Stimulated activated CD4-positive, alpha-beta T cell treated with anti-CD3 and anti-CD28 coated beads, Interleukin-12 subunit alpha, Interleukin-12 subunit beta, amount 100 ng/mL, for 48 hours (primary cell): ENCODE results near the gene MAD2L2.

Experiments used
- DNase-seq, 3 donors: peaks; one replicate each; pipeline ENCODE4 v3.0.0-alpha.2; 2020; ENCODE audit warnings: low read depth in 2 of 3, low spot score in 1 of 3

MAD2L2 gene

DNA sequence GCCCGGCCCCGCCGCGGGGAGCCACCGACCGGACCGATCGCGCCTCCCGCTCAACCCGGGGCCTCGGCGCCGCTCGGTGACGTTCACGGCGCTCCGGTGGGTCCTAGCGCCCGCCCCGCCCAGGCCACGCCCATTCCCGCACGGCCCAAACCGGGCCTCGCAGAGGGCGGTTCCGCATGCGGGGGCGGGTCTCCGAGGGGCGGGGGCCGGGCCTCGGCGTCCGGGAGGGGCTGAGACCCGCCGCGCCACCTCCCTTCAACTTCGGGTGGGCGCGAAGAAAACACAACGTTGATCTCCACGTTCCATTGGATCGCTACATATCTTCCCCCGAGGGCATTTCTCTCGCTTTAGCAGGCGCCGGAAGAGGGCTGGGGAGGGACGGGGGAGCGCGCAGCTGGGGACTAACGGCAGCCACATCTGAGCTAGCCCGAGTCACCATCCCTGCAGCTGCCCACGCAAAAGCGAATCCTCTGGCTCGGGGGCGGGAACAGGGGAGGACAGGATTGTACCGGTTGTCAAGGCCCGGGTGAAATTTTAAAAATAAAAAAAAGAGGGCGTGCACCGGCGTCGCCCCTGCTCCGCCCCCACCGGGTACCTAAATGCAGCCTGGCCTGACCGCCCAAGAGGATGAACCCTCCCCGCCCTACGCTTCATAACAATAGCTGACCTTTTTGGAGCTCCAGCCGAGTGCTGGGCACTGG, at the start of gene MAD2L2:
Gene MAD2L2 (minus strand): TSS at position 78 of the 701 bp plus-strand sequence. CDS start 547 bp downstream, outside the sequence.
- DNase-seq, result peak; percentile 76 to 90 (median 87)

GRCh38 chr1:11730429-11730891, 49.5 kb upstream of the MAD2L2 start:
- no peak for DNase-seq

DNA sequence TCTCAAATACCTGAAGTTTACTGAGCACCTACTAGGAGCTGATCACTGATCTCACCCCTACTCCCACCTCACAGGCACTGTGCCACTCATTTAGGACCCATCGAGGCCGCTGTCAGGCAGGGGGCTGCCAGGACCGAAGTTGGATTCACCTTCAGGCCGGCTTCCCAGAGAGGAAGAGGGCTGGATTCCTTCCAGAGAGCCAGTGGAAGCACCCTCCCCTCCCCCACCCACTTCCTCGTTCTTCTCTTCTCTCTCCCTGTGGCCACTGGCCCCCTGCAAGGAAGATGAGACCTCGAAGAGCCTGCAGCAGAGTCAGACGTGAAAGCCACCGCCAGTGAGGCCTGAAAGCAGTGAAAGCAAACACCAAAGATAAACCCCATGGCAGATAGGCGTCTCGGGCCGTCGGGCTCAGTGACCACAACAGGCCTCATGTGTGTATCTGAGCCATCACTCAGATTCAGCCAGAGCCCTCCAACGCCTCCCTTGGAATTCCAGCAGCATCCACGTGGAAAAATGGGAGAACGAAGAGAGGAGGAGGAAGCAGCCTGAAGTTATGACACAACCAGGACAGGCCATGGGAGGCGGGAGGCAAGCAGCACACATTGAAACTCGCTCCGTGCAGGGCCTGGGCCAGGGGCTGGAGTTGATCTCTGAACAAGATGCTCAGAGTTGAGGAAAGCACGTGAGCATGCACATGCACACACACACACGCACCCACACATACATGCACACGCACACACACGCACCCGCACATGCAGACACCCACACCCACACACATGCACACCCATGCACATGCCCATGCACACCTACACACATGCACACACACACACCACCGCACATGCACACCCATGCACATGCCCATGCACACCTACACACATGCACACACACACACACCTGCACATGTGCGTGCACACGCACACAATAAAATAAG, 48.8 kb upstream of the MAD2L2 start:
- DNase-seq, result no peak

DNA sequence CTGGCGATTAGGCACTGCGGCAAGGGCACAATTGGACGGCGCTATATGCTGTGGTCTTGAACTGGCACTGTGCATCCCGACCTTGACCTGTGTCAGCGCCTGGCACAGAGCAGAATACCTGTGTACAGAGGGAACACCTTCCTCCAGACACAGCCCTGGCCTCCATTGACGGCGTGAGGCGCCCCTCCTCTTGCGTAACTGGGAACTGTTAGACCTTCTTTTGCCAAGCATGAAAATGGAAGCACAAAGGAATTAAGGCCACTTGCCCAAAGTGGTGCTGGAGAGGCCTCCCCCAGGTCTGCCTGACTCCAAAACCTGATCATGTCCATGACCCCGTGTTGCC, 48.2 kb upstream of the MAD2L2 start:
- DNase-seq, result no peak

DNA sequence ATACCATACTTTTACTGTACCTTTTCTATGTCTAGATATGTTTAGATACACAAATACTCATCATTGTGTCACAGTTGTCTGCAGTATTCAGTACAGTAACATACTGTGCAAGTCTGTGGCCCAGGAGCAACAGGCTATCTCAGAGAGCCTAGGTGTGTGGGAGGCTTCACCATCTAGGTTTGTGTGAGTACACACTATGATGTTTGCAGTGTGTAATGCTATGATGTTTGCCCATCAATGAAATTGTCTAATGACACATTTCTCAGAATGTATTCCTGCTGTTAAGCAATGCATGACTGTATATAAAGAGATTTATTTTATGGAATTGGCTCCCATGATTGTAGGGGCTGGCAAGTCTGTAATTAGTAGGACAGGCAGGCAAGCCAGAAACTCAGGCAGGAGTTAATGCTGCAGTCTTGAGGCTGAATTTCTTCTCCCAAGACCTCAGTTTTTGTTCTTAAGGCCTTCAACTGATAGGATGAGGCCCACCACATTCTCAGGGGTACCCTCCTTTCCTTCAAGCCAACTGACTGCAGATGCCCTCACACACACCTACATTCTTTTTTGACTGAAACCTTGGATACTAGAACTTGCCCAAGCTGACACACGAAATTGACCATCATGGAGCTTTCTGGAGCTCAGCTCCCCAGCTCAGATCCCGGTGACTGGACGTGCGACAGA, 47.3 kb upstream of the MAD2L2 start:
- no peak for DNase-seq

- no peak for DNase-seq
These were observed 46.2 kb upstream of the MAD2L2 start for GRCh38 chr1:11727119-11727518.

DNA sequence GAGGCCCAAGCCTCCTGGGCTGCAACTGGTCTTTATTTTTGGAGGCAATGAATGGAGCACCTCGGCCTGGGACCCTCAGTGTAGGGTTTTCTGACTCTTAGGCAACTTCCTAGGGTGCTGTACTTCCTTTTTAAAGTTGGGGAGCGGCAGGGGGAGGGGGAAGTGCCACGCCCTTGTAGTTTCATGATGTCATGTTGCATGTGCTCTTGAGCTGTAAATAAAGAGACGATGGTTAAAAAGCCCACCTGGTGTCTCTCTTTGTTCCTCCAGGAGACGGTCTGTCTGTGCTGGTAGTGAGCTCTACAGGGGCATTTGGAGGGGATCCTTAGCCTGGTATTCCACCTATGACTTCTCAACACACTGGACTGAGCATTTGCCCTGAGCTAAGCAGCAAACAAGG, 44.7 kb upstream of the MAD2L2 start:
- DNase-seq, result no peak

- no peak for DNase-seq
These were observed 41.6 kb upstream of the MAD2L2 start for GRCh38 chr1:11722538-11722937.

DNA sequence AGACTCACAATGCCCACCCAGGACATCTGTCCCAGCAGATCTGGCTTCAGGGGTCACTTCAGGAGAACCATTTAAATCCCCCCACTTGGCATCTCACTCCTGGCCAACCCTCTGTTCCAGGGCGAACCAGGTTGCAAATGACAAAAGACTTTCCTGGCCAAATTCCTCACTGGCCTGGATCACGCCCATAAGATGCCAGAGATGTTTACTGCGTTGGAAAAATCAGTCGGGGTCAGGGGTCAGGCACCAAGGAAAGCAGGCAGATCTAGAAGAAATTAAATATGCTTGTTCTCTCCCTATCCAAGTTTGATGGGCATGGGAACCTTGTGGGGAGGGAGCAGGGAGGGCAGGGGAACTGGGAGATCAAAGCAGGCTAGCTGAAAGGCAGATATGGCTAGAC, 40.4 kb upstream of the MAD2L2 start:
- DNase-seq, result no peak

DNA sequence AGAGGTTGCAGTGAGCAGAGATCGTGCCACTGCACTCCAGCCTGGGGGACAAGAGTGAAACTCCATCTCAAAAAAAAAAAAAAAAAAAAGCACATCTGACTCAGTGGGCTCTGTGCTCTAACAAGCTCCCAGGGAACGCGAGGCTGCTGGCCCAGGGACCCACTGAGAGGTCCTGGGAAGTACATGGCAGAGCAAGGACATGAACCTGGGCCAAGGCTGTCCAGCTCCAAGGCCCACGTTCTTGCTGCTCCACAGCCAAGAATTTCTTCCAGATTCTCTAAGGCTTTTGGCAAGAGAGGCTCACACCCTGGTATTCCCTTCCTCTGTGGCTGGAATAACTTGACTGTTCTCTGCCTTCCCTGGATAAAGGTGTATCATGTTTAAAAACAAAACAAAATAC, 39.6 kb upstream of the MAD2L2 start:
- no peak for DNase-seq

DNA sequence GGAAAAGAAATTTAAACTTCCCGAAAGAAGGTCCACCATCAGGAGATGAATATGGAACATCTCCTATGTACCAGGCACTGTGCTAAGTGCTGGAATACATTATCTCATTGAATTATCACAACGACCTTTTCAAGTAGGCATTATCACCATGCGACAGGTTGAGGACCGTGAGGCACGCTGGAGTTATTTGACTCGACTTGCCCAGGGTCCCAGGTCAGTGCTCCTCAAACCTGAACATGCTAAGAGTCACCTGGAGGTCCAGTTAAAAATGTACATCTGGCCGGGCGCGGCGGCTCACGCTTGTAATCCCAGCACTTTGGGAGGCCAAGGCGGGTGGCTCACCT, 39.1 kb upstream of the MAD2L2 start:
- no peak for DNase-seq

- peak; percentile 63 to 88 (median 73) for DNase-seq
These were observed 38.5 kb upstream of the MAD2L2 start for GRCh38 chr1:11719313-11720032.

GRCh38 chr1:11714831-11715575, 34.1 kb upstream of the MAD2L2 start:
- DNase-seq, result no peak

GRCh38 chr1:11713095-11713494, 32.1 kb upstream of the MAD2L2 start:
- no peak for DNase-seq

- DNase-seq, result no peak
These were observed 31.3 kb upstream of the MAD2L2 start for GRCh38 chr1:11712285-11712684.

GRCh38 chr1:11711490-11711889, 30.5 kb upstream of the MAD2L2 start:
- DNase-seq, result no peak

DNA sequence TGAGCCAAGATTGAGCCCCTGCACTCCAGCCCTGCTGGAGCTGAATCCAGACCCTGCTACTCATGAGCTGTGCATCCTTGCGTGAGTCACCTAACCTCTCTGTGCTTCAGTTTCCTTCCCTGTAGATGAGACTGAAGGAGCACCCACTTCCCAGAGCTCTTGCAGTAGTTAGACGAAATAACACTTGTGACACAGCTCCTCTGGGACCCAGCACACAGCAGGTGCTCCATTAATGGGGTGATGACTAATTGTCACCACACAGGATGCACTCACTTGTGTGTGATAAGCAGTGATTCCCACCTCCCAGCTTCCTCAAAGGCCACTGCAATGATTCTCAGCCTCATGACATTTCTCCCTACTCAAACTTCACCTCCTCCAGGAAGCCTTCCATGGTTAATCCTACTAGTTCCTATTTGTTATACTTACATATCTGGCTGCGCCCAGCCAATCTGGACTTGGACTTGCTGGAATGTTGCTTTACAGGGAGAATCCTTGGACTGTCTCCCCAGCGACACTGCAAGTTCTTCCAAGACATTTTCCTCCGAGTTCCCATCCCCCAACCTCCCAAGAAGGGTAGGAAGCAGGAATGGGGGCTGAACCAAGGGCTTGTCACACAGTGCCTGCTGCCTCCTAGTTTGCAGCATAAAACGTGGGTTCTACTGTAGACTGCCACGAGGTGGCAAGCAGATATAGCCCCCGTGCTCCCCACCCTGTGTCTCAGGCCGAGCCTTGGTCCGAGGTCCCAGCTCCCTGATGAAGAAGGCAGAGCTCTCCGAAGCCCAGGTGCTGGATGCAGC, 27.8 kb upstream of the MAD2L2 start:
- no peak for DNase-seq

- DNase-seq, result no peak
These were observed 26.8 kb upstream of the MAD2L2 start for GRCh38 chr1:11707621-11708276.

- DNase-seq, result no peak
These were observed 25.3 kb upstream of the MAD2L2 start for GRCh38 chr1:11706292-11706691.
